22Rv1 (cell line): ENCODE results near the gene FABP7.

Experiments
- H3K27ac ChIP-seq: fragments of 450-650 bp; 2 replicates; pipeline ENCODE4 v1.5.1; 2017
- ZFX ChIP-seq: fragments of 450-650 bp; IDR thresholded peaks from 2 replicates; pipeline ENCODE4 v1.6.1; 2017; ENCODE audit warnings: antibody characterized with exemption, borderline replicate concordance
- TF ChIP-seq, protein P1 (sequence below): fragments of 450-650 bp; IDR thresholded peaks from 2 replicates; pipeline ENCODE4 v1.5.1; 2017; ENCODE audit warnings: mild to moderate bottlenecking

The FABP7 gene

DNA sequence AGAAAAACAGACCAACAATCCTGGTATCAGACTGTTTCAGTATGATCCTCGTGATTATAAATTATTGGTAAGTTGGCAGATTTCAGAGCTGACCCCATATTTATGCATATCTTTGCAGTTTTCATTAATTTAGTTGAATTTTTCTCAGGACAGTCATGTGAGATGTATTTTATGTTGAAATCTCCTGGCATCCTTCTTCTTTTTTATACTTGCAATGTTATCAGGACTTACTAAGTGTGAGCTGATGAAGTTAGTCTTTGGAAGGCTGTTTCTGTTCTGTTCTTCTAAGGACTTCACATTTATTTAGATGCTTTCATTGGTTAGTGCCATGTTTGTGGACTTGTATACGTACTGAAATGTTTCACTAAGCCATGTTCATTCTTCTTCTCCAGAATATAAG, 26.8 kb downstream of the FABP7 start:
- TF ChIP-seq ZFX = no peak
- TF ChIP-seq, protein P1, sequence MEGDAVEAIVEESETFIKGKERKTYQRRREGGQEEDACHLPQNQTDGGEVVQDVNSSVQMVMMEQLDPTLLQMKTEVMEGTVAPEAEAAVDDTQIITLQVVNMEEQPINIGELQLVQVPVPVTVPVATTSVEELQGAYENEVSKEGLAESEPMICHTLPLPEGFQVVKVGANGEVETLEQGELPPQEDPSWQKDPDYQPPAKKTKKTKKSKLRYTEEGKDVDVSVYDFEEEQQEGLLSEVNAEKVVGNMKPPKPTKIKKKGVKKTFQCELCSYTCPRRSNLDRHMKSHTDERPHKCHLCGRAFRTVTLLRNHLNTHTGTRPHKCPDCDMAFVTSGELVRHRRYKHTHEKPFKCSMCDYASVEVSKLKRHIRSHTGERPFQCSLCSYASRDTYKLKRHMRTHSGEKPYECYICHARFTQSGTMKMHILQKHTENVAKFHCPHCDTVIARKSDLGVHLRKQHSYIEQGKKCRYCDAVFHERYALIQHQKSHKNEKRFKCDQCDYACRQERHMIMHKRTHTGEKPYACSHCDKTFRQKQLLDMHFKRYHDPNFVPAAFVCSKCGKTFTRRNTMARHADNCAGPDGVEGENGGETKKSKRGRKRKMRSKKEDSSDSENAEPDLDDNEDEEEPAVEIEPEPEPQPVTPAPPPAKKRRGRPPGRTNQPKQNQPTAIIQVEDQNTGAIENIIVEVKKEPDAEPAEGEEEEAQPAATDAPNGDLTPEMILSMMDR = no peak
- H3K27ac ChIP-seq = no peak overlapping the region

DNA sequence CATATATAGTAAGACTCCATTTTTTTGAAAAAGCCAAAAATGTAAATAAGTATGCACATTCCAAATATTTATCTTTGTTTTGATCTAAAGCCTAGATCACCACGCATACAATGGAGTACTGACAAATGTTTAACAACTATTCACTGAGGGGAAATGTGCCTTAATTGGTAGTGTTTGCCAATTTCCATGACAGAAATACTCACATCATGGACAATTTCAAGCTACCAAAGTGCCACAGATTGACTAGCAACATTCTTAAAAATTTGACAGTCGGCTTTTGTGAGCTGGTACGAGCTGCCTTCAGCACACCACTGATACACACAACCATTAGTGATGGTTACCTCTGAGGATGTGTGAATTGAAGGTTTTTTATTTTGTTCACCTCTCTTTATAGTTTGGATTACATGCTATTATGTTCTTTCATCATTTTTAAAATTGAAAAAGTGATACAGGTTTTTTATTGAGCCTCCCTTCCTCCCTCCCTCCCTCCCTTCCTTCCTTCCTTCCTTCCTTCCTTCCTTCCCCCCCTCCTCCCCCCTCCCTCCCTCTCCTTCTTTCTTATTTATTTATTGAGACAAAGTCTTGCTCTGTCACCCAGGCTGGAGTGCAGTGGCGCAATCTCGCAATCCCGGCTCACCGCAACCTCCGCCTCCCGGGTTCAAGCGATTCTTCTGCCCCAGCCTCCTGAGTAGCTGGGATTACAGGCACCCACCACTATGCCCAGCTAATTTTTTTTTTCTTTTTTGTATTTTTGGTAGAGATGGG, 28.8 kb downstream of the FABP7 start:
- no peak for TF ChIP-seq ZFX
- TF ChIP-seq, protein P1 = no peak
- H3K27ac ChIP-seq = no peak overlapping the region

DNA sequence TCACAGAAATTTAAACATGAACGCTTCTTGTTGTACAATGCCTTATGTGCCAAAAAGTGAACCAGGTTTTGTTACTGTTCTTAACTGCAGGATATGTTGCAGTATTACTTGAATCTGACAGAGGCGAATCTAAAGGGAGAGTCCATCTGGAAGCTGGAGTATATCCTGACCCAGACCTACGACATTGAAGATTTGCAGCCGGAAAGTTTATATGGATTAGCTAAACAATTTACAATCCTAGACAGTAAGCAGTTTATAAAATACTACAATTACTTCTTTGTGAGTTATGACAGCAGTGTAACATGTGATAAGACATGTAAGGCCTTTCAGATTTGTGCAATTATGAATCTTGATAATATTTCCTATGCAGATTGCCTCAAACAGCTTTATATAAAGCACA, 29.5 kb downstream of the FABP7 start:
- TF ChIP-seq ZFX = no peak
- TF ChIP-seq, protein P1 = no peak
- H3K27ac ChIP-seq = no peak overlapping the region

- no peak for TF ChIP-seq ZFX
- TF ChIP-seq, protein P1 = no peak
- H3K27ac ChIP-seq = no peak overlapping the region
These were observed 30.2 kb downstream of the FABP7 start for GRCh38 chr6:122809691-122810090.

DNA sequence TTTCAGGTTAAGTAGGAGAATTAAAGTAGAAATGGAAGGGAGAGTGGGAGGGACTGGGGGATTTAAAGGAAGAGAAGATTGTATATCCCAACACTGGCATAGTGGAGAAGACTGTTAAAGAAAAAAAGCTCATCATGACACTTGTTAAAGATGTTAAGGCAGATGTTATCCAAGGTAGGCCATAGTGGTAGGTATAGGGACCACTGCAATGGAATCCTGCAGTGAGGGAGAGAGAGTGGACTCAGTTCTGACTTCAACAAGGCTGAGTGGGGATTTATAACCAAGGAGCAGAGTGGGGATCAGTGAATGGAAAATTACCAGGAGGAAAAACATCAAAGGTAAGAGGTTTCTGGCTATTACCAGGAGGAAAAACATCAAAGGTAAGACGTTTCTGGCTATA, 30.7 kb downstream of the FABP7 start:
- TF ChIP-seq, protein P1 = no peak
- no peak for TF ChIP-seq ZFX
- H3K27ac ChIP-seq = no peak overlapping the region

DNA sequence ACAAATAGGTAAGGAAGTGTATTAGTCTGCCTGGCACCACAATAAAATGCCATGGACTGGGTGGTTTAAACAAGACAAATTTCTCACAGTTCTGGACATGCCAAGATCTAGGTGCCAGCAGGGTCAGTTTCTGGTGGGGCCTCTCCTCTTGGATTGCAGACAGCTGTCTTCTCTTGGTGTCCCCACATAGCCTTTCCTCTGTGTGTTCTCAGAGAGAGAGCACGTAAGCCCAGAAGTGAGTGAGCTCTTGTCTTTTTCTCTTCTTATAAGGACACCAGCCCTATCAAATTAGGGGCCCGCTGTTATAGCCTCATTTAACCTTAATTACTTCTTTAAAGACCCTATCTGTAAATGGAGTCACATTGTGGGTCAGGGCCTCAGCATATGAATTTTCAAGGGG, 37.8 kb downstream of the FABP7 start:
- no peak overlapping the region for H3K27ac ChIP-seq
- TF ChIP-seq, protein P1 = no peak
- TF ChIP-seq ZFX = no peak

GRCh38 chr6:122817766-122818165, 38.2 kb downstream of the FABP7 start:
- no peak for TF ChIP-seq ZFX
- TF ChIP-seq, protein P1 = no peak
- no peak overlapping the region for H3K27ac ChIP-seq
